Activated CD8-positive, alpha-beta memory T cell treated with anti-CD3 and anti-CD28 coated beads for 48 hours (primary cell): Measurements from ENCODE around the gene GPX1.

ENCODE experiments used
- DNase-seq, 3 experiments: peaks; one replicate each; pipeline ENCODE4 v3.0.0-alpha.2; 2020; ENCODE audit warnings: low read depth in 2 of 3, low spot score in 2 of 3

The GPX1 gene

DNA sequence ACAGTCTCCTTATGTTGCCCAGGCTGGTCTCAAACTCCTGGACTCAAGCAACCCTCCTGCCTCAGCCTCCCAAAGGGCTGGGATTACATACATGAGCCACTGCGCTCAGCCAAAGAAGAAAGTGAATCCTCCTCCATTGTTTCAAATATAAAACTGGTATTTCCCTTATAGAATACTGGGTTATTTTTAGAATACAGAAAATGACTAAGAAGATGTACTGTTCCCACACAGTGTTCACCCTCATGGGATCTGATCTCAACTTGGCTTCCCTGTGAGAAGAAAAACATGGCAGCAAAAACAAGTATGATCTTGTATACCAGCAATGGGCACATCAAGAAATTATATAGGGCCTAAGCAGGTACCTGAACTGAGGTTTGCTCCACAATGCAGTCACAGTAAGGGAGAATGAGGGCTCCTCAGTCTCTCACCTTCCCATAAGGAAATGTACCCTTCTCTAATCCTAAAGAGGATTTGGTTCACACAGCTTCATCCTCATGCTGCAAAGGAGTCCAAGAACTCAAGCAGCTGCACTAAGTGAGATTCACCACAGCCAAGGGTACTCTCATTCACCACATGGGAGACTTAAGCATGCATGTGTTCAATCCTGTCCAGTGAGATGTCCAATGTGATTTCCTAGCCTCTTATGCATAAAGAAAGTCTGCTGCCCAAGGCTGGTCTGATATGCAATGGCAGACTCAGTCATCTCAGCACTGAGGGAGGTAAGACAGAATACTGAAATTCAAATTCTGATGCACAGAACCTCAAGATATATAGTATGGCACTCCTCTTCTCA, 44.1 kb downstream of the GPX1 start:
- DNase-seq, result no peak

DNA sequence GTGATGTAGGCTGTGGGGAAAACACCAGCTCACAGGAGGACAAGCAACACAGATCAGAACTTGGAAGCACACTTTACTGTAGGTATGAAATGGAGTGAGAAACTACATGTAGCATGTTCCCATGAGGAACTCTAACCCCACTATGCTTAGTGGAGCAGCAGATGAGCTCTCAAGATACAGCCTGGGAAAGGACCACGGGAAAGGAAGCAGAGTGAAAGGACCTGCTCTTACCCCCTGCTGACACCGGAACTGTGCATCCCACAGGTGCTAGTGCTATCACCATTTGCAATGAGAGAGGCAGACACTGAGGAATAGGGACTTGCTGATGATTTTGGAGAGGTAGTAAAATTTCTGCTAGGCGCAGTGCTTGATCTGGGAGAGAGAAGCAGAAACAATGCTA, 46.9 kb downstream of the GPX1 start:
- DNase-seq, result no peak

DNA sequence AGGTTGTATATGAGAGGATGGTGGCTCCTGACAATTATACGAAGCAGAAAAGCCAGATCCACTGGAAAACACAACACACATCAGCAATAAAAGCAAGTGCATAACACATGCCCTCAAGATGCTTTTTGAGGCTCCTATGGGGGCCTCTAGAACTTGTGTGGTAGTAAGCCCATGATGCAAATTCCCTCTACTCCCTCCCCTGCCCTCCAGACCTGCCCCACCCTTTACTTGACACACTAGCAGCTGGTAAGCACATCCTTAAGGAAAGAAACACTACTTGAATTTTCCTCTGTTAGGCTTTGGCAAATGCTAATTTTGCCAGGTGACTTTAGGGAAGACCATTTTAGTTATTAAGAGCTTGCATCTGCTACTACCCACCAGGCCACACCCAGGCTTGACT, 47.5 kb downstream of the GPX1 start:
- DNase-seq, result no peak
